Measurements from ENCODE around the gene BLM.

Gene BLM

DNA sequence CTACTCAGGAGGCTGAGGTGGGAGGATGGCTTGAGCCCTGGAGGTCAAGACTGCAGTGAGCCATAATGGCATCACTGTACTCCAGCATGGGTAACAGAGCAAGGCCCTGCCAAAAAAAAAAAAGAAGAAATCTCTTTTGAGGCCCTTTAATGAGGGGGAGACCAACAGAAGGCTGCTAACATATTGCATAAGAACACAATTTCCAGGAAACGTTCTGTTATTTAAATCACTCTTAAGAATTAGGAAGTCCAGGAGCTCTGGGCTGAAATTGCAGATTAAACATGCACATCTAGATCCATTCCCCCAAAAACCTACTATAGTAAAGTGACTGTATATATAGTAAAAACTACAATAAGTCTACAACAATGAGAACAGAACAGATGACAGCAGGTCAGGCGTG lies 16.1 kb upstream of the BLM start:
- Histone ChIP-seq H3K36me3 (no peaks in the 10 kb centered on the region), H3K4me3 (ENCODE audit: low read depth, low read length) (no peak overlapping the region), H3K27me3 (ENCODE audit: insufficient read depth, low read depth, severe bottlenecking) (no peaks in the 10 kb centered on the region), H3K27ac (peak overlapping the region; percentile 42), H3K9me3 (ENCODE audit: severe bottlenecking) (peaks cover 7% of the 10 kb centered on the region)
- no peak for DNase-seq
- no peak for TF ChIP-seq CTCF (IDR thresholded peaks at IDR 0.05; ENCODE audit: low read depth, low read length)

GRCh38 chr15:90701880-90702630 lies 15.1 kb upstream of the BLM start:
- peak; percentile 64 for DNase-seq
- peak overlapping the region; percentile 42 for H3K27ac ChIP-seq
- no peaks in the 10 kb centered on the region for H3K27me3 ChIP-seq (ENCODE audit: insufficient read depth, low read depth, severe bottlenecking)
- H3K36me3 ChIP-seq: no peaks in the 10 kb centered on the region
- peaks cover 7% of the 10 kb centered on the region for H3K9me3 ChIP-seq (ENCODE audit: severe bottlenecking)
- peak; percentile 28; the same call in 1 of the 2 replicates for TF ChIP-seq CTCF (IDR thresholded peaks at IDR 0.05; ENCODE audit: low read depth, low read length)
- H3K4me3 ChIP-seq (ENCODE audit: low read depth, low read length): no peak overlapping the region

DNA sequence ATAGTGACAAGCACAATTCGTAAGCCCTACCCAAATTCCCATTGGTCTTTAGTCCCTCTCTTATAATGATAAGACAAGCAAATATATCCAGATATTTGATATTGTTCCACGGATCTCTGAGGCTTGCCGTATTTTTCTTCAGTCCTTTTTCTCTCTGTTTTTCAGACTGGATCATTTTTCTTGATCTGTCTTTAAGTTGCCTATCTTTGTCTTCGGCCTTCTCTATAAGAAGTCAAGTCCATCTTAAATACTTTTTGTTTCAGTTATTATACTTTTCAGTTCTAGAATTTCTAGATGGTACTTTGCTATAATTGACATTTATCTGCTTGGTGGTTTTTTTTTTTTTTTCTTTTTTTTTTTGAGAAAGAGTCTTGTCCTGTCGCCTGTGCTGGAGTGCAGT lies 13.7 kb upstream of the BLM start:
- peaks cover 7% of the 10 kb centered on the region for H3K9me3 ChIP-seq (ENCODE audit: severe bottlenecking)
- DNase-seq: no peak
- H3K36me3 ChIP-seq: no peaks in the 10 kb centered on the region
- no peaks in the 10 kb centered on the region for H3K27me3 ChIP-seq (ENCODE audit: insufficient read depth, low read depth, severe bottlenecking)
- no peak overlapping the region for H3K4me3 ChIP-seq (ENCODE audit: low read depth, low read length)
- TF ChIP-seq CTCF (IDR thresholded peaks at IDR 0.05; ENCODE audit: low read depth, low read length): no peak
- H3K27ac ChIP-seq: no peak overlapping the region

- no peak for TF ChIP-seq CTCF (IDR thresholded peaks at IDR 0.05; ENCODE audit: low read depth, low read length)
- H3K27ac ChIP-seq: no peak overlapping the region
- no peak for DNase-seq
- H3K36me3 ChIP-seq: no peaks in the 10 kb centered on the region
- peaks cover 7% of the 10 kb centered on the region for H3K9me3 ChIP-seq (ENCODE audit: severe bottlenecking)
- no peaks in the 10 kb centered on the region for H3K27me3 ChIP-seq (ENCODE audit: insufficient read depth, low read depth, severe bottlenecking)
- no peak overlapping the region for H3K4me3 ChIP-seq (ENCODE audit: low read depth, low read length)
Observed at GRCh38 chr15:90705212-90705611, 11.9 kb upstream of the BLM start.

DNA sequence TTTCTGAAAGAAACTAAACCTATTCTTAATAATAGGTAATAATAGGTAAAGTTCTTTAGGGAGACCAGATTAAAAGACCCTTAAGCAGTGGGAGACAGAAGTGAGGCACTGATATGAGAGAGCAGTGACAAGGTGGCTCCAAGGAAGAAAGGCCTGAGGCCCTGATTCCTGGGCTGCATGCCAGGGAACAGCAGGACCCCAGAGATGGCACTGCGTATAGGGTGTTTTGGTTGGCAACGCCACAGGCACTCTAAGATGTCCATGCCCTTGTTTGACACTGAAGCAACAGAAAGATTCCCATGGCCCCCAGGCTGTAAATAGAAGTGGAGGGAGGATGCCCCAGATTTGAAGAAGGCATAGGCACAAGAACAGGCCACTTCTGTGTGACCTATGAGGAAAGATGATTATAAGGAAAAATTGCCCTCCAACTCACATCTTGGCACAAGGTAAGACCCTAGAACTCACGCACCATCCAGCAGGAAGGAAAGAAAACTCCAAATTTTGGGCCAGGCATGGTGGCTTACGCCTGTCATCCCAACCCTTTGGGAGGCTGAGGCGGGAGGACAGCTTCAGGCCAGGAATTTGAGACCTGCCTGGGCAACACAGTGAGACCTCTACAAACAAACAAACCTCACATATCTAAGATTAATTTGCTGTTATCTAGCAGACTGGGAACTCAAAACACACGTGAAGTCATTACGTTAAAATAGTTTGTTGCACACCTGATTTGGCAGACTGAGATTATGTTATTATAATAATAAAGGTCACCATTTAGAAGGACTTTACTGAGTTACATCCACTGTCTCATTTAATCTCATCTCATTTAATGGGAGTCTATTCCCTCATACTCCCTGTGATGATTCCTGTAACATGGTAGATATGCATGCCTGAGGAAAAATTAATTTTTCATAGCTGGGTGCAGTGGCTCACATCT lies 10.5 kb upstream of the BLM start:
- no peaks in the 10 kb centered on the region for H3K36me3 ChIP-seq
- no peak for TF ChIP-seq CTCF (IDR thresholded peaks at IDR 0.05; ENCODE audit: low read depth, low read length)
- H3K9me3 ChIP-seq (ENCODE audit: severe bottlenecking): peaks cover 7% of the 10 kb centered on the region
- H3K27me3 ChIP-seq (ENCODE audit: insufficient read depth, low read depth, severe bottlenecking): no peaks in the 10 kb centered on the region
- no peak overlapping the region for H3K4me3 ChIP-seq (ENCODE audit: low read depth, low read length)
- no peak overlapping the region for H3K27ac ChIP-seq
- DNase-seq: no peak
